Naive thymus-derived CD8-positive, alpha-beta T cell (primary cell): Measurements from ENCODE around the gene OR2A7. TPM values are rescaled to one million over a fixed set of nuclear protein-coding genes. Genes with fewer than 3 reads are reported as not detected.
"Not testable (repeated sequence)": the region's sequence is repeated elsewhere in the genome, so short reads cannot be mapped to it uniquely, and the experiment has no call there.

Experiments used
- ATAC-seq, 2 donors: fragments of 150-1000 bp; cut with Tn5 transposase in 1 of 2; sonication (Bioruptor Pico), chemical (Tn5 transposase) in 1 of 2; 1 replicate in 1 of 2; 2 replicates in 1 of 2; pipeline ENCODE4 v1.10.0; 2021; ENCODE audit warnings: mild to moderate bottlenecking in 2 of 2, moderate library complexity in 2 of 2
- POLR2A ChIA-PET: fragments of 350-600 bp; sonication (Branson Sonifier 250); formaldehyde crosslinking; loops from one replicate; lab custom pipeline; 2021; ENCODE audit warnings: antibody characterized with exemption; lab: Charles Lee
- DNase-seq, 10 donors: peaks; one replicate each; pipeline versions ENCODE4 v3.0.0 to v3.0.0-alpha.2; 2020 to 2022
- H3K27ac Mint-ChIP-seq, 10 donors: one replicate each; pipeline ENCODE4 v1.8.0; 2020 to 2022; ENCODE audit warnings: mild to moderate bottlenecking in 10 of 10, mixed read lengths in 10 of 10, moderate library complexity in 4 of 10, inconsistent platforms in 1 of 10
- H3K27me3 Mint-ChIP-seq, 5 donors: one replicate each; pipeline ENCODE4 v1.8.0; 2021 to 2022; ENCODE audit warnings: mixed read lengths in 5 of 5
- H3K36me3 Mint-ChIP-seq, 3 donors: one replicate each; pipeline ENCODE4 v1.8.0; 2020 to 2022; ENCODE audit warnings: mixed read lengths in 3 of 3, mild to moderate bottlenecking in 2 of 3, inconsistent platforms in 1 of 3
- H3K4me1 Mint-ChIP-seq, 4 donors: one replicate each; pipeline ENCODE4 v1.8.0; 2021 to 2022; ENCODE audit warnings: mixed read lengths in 4 of 4
- H3K4me3 Mint-ChIP-seq, 10 donors: one replicate each; pipeline ENCODE4 v1.8.0; 2020 to 2022; ENCODE audit warnings: mild to moderate bottlenecking in 10 of 10, mixed read lengths in 10 of 10, moderate library complexity in 6 of 10, inconsistent platforms in 1 of 10
- H3K9me3 Mint-ChIP-seq, 9 donors: one replicate each; pipeline ENCODE4 v1.8.0; 2020 to 2022; ENCODE audit warnings: mixed read lengths in 9 of 9, mild to moderate bottlenecking in 3 of 9, inconsistent platforms in 1 of 9, moderate library complexity in 1 of 9
- polyA plus RNA-seq, 3 donors: library from polyadenylated mRNA; unstranded; fragments of 300-500 nt; fragmentation: Illumina TruSeq; gene quantifications; one replicate each; pipeline ENCODE4 v1.2.3, GENCODE V29; 2021
- total RNA-seq, 8 experiments: library from RNA in 2 of 8; stranded (reverse) in 2 of 8; gene quantifications; one replicate each; pipeline ENCODE4 v1.2.3 and lab custom pipeline; 2021 to 2026

The OR2A7 gene
- total and polyA plus RNA-seq, 5 experiments from 2014 or later = 0.23 to 5.9 (median 0.74) TPM

DNA sequence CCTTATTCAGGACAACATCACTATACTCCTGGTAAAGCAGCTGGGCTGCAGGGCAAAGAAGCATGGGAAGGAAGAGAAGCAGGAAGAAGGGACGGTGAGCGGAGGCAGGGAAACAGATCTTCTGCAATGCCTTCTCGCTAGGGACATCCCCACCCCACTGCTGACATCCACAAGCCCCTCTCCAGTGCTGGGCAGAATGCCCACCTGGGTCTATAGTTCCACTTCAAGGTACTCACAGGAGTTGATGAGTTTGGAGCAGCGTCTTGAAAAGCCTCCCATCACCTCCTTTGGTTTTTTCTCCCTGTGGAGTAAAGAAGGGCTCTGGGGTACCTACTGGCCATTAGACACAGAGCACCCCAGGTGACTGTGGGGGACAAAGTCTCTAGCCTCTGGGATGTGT lies 17.9 kb upstream of the OR2A7 start:
- ATAC-seq, H3K27ac Mint-ChIP-seq, POLR2A ChIA-PET, H3K4me3 Mint-ChIP-seq, H3K27me3 Mint-ChIP-seq, H3K4me1 Mint-ChIP-seq, H3K36me3 Mint-ChIP-seq, H3K9me3 Mint-ChIP-seq: not testable (repeated sequence)
- peak in 1 of 10 donors; percentile 43 for DNase-seq

DNA sequence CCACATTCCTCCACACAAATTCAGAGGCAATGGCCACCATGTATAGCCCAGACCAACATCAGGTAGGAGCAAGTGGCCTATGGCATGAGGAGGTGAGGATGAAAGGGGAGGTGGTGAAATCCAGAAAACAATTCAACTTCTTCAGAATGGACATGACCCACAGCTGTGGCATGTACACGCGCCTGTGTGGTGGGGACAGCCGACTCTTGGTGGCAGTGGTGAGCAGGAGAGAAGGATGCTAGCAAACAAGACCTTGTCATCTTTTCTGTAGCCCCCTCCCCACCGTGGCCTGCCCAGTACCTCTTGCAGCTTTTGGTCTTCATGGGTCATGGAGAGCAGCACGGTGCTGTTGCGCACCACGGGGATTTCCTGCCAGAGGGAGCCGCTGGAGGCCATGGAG lies 17.4 kb upstream of the OR2A7 start:
- H3K9me3 Mint-ChIP-seq, POLR2A ChIA-PET, H3K27me3 Mint-ChIP-seq, DNase-seq, ATAC-seq, H3K27ac Mint-ChIP-seq, H3K36me3 Mint-ChIP-seq, H3K4me1 Mint-ChIP-seq, H3K4me3 Mint-ChIP-seq: not testable (repeated sequence)

DNA sequence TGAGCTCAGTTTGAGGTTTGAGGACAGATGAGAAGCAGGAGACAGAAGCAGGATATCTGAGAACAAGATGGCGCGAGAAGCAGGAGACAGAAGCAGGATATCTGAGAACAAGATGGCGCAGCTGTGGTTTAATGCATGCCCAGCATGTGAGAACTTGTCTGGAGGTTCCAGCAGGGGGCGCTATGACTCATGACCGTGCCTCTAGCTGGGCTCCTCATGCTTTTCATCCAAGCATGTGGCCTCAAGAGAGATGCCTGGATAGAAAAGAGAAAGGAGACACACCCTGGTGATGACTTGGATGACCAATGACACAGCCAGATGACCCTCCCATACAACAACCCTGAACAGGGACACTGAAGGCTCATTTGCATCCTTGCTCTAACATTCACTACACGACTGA lies 15.4 kb upstream of the OR2A7 start:
- ATAC-seq, DNase-seq, H3K27me3 Mint-ChIP-seq, H3K27ac Mint-ChIP-seq, H3K36me3 Mint-ChIP-seq, H3K4me3 Mint-ChIP-seq, POLR2A ChIA-PET, H3K4me1 Mint-ChIP-seq, H3K9me3 Mint-ChIP-seq: not testable (repeated sequence)

DNA sequence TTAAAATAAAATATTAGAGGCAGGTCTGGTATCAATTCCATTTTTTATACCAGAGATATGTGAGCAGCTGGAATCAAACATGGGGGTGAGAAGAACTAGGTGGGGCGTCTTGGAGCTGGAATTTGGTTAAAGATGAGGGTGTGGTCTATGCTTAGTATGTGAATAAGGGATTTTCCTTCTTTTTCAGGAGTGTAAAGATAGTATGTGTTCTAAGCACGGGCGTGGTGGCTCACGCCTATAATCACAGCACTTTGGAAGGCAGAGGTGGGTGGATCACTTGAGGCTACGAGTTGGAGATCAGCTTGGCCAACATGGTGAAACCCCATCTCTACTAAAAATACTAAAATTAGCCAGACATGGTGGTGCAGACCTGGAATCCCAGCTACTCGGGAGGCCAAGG lies 10.7 kb upstream of the OR2A7 start:
- H3K4me3 Mint-ChIP-seq, POLR2A ChIA-PET, H3K4me1 Mint-ChIP-seq, H3K36me3 Mint-ChIP-seq, H3K9me3 Mint-ChIP-seq, H3K27ac Mint-ChIP-seq, DNase-seq, ATAC-seq, H3K27me3 Mint-ChIP-seq: not testable (repeated sequence)

DNA sequence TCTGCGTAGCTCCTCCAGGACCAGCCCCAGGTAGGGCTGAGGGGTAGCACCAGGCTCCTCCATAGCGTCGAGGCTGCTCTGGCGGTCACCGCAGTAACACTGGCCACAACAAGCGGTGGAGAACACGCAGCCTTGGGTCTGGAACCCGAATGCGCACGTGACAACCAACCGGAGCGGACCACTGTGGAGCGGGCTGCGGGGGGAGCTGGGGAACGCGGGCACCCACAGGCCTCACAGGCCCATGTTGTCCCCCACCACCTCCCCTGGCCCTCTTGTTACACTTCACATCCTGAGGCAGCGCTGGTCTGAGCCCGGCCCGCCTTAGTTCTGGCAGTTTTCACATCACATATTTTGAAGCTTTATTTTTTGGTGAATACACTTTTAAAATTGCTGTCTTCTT lies 4.6 kb upstream of the OR2A7 start, which contains the start of gene CTAGE8:
TSS of gene CTAGE8 (minus strand) at position 101 of the 400 bp plus-strand sequence. CDS start at position 63, 38 bp downstream.
- H3K36me3 Mint-ChIP-seq, DNase-seq, POLR2A ChIA-PET: not testable (repeated sequence)

DNA sequence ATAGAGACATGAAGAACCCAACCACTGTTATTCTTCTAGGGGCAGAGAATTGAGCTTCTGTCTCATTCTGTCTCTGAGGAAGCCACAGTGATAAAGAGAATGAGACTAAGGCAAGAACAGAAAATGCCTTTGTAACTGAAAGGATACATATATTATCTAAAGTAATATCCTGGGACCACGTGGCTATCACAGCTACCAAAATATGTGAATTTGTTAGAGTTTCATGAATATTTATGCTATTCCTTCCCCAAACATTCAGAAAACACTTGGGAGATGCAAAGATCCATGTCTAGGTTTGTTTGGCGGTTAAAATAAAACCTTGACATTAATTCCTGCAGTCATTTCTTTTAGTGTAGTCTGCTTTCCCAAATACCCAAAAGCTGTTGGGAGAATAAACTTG lies 2.5 kb downstream of the OR2A7 start:
- H3K4me1 Mint-ChIP-seq, POLR2A ChIA-PET, H3K4me3 Mint-ChIP-seq, H3K27ac Mint-ChIP-seq, H3K9me3 Mint-ChIP-seq, H3K36me3 Mint-ChIP-seq, DNase-seq, H3K27me3 Mint-ChIP-seq, ATAC-seq: not testable (repeated sequence)

More for the DNA sequence above, 4.6 kb upstream of the OR2A7 start, which contains the start of gene CTAGE8:
- H3K9me3 Mint-ChIP-seq, ATAC-seq, H3K4me3 Mint-ChIP-seq, H3K27me3 Mint-ChIP-seq, H3K27ac Mint-ChIP-seq, H3K4me1 Mint-ChIP-seq: not testable (repeated sequence)

DNA sequence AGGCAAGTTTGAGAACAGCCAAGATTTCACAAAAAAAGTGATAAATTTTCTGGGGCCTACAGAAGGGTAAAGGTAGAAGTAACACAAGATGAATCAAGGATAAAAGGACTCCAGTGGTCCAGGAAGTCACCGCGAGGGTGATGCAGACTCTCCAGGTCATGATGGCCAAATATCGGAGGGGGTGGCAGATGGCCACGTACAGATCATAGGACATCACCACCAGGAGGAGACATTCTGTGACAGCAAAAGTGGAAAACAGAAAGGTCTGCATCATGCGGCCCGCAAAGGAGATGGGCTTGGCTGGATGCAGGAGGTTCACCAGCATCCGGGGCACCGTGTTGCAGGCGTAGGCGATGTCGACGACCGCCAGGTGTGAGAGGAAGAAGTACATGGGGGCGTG lies 5.5 kb downstream of the OR2A7 start:
- POLR2A ChIA-PET, H3K4me3 Mint-ChIP-seq: not testable (repeated sequence)

DNA sequence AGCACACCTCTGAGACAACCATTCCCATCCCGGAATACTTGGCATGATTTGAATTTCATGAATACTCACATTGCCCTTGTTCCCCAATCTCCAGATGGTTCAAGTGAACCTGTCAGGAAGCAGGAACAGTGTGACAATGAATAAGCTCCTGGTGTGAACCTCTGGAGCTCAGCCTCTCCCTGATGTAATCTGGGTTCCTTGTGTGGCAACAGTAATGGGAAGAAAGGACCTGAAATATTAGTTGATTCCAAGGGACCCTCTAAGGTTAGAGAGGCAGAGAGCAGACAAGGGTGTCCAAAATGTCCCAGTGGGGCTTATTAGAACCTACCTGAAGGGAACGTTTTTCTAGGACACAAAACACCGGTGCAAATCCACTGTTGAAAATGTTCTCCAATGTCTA lies 8.5 kb downstream of the OR2A7 start:
- H3K27ac Mint-ChIP-seq = no peak overlapping the region
- POLR2A ChIA-PET = no interaction called here

More for the DNA sequence above, 5.5 kb downstream of the OR2A7 start:
- not testable (repeated sequence) for H3K9me3 Mint-ChIP-seq, ATAC-seq, H3K4me1 Mint-ChIP-seq, H3K27me3 Mint-ChIP-seq, DNase-seq, H3K27ac Mint-ChIP-seq, H3K36me3 Mint-ChIP-seq

DNA sequence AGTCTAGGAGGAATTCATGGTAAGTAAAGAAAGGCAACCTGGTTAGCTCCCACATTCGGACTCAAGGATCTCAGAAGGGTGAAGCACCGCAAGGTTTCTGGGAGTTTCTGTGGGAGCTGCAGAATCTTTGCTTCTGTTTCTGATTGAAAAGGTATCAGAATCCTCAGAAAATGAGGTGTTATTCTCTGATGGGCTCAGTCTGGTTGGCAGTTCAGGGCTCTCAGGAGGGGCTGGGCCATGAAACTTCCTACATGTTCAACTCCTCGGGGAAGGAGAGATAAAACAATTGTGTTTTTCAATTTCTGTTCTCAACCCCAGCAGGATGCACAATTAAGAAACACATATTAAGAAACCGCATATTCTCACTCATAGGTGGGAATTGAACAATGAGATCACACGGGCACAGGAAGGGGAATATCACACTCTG lies 9.1 kb downstream of the OR2A7 start:
- Mint-ChIP-seq H3K27ac (no peak overlapping the region), H3K4me1 (no peaks in the 10 kb centered on the region), H3K4me3 (no peak overlapping the region), H3K36me3 (no peaks in the 10 kb centered on the region), H3K9me3 (no peaks in the 10 kb centered on the region), H3K27me3 (no peaks in the 10 kb centered on the region)
- DNase-seq (no peak), ATAC-seq (no peak)
- POLR2A ChIA-PET = no interaction called here

More for the DNA sequence above, 8.5 kb downstream of the OR2A7 start:
- no peaks in the 10 kb centered on the region for H3K4me1 Mint-ChIP-seq
- H3K27me3 Mint-ChIP-seq = no peaks in the 10 kb centered on the region
- H3K4me3 Mint-ChIP-seq = no peak overlapping the region
- no peaks in the 10 kb centered on the region for H3K9me3 Mint-ChIP-seq
- H3K36me3 Mint-ChIP-seq = no peaks in the 10 kb centered on the region
- ATAC-seq = no peak
- DNase-seq = no peak

DNA sequence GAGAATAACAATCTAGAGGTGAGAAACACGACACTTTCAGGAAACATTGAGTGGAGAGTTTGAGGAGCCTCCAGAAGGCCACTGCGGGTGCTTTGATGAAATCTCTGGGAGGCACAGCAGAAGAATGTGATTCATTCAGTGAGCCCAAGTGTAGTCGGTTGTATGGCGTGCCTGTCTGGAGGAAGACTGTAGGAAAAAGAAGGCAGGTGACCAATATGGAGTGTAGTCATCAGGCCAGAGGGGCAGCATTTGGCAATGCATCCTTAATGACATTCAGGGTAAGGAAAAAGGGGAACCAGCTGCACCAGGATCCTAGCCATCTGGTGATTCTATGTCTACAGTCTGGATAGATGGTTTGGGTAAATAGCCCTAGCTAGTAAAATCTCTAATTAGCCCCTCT lies 12.3 kb downstream of the OR2A7 start:
- ATAC-seq, DNase-seq, H3K4me3 Mint-ChIP-seq, H3K4me1 Mint-ChIP-seq, H3K9me3 Mint-ChIP-seq, H3K36me3 Mint-ChIP-seq, H3K27me3 Mint-ChIP-seq, H3K27ac Mint-ChIP-seq, POLR2A ChIA-PET: not testable (repeated sequence)

DNA sequence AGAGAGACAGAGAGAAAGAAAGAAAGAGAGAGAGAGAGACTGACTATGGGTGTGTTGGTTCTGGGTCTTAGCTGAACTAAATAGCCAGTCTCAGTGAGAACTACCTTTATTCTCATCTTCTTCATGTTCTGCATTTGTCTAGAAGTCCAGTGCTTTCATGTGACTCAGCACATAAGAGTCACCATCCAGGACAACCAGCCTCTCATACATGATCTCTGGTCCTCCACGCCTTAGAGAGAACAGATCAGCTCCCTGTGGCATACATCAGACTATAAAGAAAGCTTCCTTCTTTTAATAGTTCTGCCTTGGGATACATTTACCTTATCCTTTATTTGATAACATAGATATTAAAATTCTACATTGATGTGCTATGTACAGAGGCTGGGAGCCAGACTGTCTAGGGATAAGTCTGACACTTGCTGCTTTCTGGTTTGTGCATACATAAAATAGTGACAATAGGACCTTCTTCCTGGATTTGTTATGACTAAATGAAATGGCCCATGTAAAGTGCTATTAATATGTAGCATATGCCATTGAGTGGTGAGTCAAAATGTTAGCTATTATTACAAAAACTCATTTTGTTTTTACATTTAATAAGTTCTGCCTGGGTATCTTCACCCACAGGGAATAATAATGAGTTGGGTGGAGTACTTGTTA lies 16.8 kb downstream of the OR2A7 start:
- POLR2A ChIA-PET, H3K4me1 Mint-ChIP-seq, ATAC-seq, H3K36me3 Mint-ChIP-seq, H3K9me3 Mint-ChIP-seq, H3K4me3 Mint-ChIP-seq, DNase-seq, H3K27me3 Mint-ChIP-seq, H3K27ac Mint-ChIP-seq: not testable (repeated sequence)

DNA sequence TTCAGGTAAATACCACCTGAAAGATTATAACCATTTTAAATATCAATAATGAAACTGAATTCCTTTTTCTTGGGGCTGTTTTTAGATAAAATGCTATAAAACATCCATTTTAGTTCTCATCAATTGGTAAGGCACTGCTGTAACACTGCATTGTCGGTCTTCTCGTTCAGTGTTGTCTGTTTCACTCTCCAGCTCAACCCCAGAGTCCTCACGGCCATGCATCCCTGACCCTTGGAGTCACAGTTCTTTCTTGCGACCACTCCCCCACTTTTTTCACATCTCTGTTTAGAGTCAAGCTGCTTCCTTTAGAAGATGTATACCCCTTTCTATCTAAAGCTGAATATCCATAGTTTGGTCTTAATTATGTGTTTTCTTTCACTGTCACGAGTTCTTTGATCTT lies 17.6 kb downstream of the OR2A7 start:
- H3K27ac Mint-ChIP-seq, ATAC-seq, H3K9me3 Mint-ChIP-seq, H3K4me1 Mint-ChIP-seq, H3K27me3 Mint-ChIP-seq, DNase-seq, H3K4me3 Mint-ChIP-seq, H3K36me3 Mint-ChIP-seq, POLR2A ChIA-PET: not testable (repeated sequence)

DNA sequence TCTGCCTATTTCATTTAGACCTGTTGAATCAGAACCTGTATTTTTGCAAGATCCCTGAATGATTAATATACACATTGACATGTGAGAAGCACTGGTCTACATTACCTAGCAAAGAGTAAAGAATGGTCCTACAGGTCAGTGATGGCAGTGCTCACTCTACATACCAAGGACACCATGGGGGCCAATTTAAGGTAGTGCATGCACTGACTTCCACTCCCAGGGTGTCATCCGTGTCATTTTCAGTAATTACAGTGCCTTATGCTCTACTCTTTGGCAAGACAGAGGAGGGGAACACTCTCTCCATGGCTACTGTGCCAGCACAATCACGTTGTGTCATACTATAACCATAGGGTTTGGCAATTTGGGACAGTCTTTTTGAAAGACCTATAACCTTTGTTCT lies 19.2 kb downstream of the OR2A7 start:
- H3K27ac Mint-ChIP-seq, H3K27me3 Mint-ChIP-seq, H3K4me3 Mint-ChIP-seq, DNase-seq, H3K4me1 Mint-ChIP-seq, ATAC-seq, H3K36me3 Mint-ChIP-seq, POLR2A ChIA-PET, H3K9me3 Mint-ChIP-seq: not testable (repeated sequence)

DNA sequence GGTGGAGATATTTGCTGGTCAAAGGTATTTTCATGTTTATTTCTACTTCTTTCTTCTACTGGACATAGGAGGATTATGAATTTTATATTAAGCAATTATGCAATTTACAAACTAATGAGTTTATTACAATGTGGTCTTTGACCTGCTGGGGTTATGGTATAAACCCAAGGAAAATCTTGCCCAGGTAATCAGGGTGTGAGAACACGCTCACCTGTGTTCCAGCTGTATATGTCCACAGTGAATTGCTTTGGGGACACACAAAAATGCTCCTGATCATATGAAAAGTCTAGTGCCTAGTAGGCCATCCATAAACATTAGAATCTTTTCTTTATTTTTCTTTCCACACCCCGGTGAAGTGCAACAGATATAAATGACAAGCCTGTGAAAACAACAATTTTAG lies 25.2 kb downstream of the OR2A7 start, which contains the start of gene OR2A42:
TSS of gene OR2A42 (minus strand) at position 241 of the 400 bp plus-strand sequence. CDS start 6,762 bp downstream, outside the sequence.
- H3K4me3 Mint-ChIP-seq, DNase-seq, H3K27me3 Mint-ChIP-seq, H3K27ac Mint-ChIP-seq, H3K36me3 Mint-ChIP-seq, H3K4me1 Mint-ChIP-seq, ATAC-seq, H3K9me3 Mint-ChIP-seq, POLR2A ChIA-PET: not testable (repeated sequence)
